SKM-1 (cell line): ENCODE measurements around the gene DDHD1.

ENCODE experiments used
- DNase-seq: peaks from one replicate; lab custom pipeline; 2025; ENCODE audit not compliant: unreplicated experiment; lab: John Stamatoyannopoulos, UW

The DDHD1 gene

GRCh38 chr14:53001787-53002378 is 151.2 kb downstream of the DDHD1 start:
- DNase-seq = no peak

- DNase-seq = no peak
Measured at GRCh38 chr14:52998376-52999015, 154.6 kb downstream of the DDHD1 start.

DNA sequence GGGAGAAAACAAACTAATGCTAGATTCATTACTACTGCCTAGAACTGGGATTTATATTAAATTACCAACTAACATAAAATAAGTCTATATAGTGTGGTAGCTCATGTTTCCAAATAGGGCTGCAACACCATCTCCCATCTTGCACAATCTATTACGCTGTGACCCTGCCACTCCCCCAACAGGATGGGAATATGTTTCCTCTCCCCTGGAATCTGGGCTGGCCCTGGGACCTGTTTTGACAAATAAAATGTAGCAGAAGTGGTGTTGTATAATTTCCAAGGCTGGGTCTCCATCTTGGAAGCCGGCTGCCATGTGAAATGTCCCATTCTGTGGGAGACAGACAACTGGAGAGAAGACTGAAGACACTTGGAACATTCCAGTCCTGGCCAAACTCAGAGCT is 156.6 kb downstream of the DDHD1 start:
- no peak for DNase-seq

GRCh38 chr14:52995998-52996397 is 157.1 kb downstream of the DDHD1 start:
- no peak for DNase-seq

- DNase-seq = no peak
Measured at GRCh38 chr14:52992236-52992870, 160.8 kb downstream of the DDHD1 start.

GRCh38 chr14:52988139-52988538 is 165.0 kb downstream of the DDHD1 start:
- no peak for DNase-seq

DNA sequence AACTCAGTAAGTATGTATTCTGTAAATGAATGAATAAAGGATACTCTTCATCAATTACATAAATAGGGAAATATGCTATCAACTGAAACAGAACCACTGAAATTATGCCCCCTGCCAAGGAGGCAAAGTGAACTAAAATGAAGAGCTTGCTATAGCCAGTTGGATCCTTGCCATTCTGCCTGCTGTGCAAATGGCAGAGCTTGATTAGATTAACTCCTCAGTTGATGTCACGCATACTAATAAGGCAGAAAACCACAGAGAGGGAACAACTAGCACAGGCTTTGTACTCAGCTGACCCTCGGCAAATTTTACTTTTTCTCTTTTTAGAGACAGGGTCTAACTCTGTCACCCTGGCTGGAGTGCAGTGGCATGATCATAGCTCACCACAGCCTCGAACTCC is 165.6 kb downstream of the DDHD1 start:
- no peak for DNase-seq

DNA sequence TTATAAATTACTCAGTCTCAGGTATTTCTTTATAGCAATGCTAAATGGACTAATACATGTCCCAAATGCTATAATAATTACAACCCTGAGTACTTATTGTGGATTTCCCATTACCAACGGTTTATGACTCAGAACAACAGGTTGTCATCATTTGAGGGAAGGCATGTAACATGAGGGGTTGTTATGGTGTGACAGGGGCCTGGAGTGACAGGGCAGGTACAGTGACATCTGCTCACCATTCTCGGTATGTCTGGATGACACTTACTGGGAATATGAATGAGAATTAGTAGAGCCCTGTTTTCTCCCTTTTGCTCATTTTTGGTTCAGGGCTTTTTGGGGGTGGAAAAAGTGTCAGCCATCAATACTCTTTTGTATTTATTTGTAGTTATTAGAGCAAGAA is 166.1 kb downstream of the DDHD1 start:
- no peak for DNase-seq
